ENCODE data around the gene CXCR1.

The CXCR1 gene

GRCh38 chr2:218186876-218187275 is 20.1 kb upstream of the CXCR1 start:
- H3K36me3 ChIP-seq = no peaks in the 10 kb centered on the region
- no peak overlapping the region for H3K27ac ChIP-seq
- H3K4me3 ChIP-seq (ENCODE audit: low read depth in 1 of 2, low read length in 1 of 2) = no peak overlapping the region
- no peak for TF ChIP-seq CTCF (IDR thresholded peaks at IDR 0.05)
- peaks cover 11 to 13% of the 10 kb centered on the region in 2 experiments for H3K4me1 ChIP-seq (ENCODE audit: control insufficient read depth in 1 of 2, insufficient read depth in 1 of 2, low read depth in 1 of 2, low read length in 1 of 2)
- no peaks in the 10 kb centered on the region for H3K9me3 ChIP-seq
- H3K27me3 ChIP-seq = no peaks in the 10 kb centered on the region

- Histone ChIP-seq H3K9me3 (no peaks in the 10 kb centered on the region), H3K4me1 (ENCODE audit: control insufficient read depth in 1 of 2, insufficient read depth in 1 of 2, low read depth in 1 of 2, low read length in 1 of 2) (peaks cover 10 to 11% of the 10 kb centered on the region in 2 experiments), H3K27ac (no peak overlapping the region), H3K4me3 (ENCODE audit: low read depth in 1 of 2, low read length in 1 of 2) (no peak overlapping the region), H3K27me3 (no peaks in the 10 kb centered on the region), H3K36me3 (no peaks in the 10 kb centered on the region)
- TF ChIP-seq CTCF (IDR thresholded peaks at IDR 0.05) = peak; percentile 96
Measured at GRCh38 chr2:218186355-218186766, 19.6 kb upstream of the CXCR1 start.

DNA sequence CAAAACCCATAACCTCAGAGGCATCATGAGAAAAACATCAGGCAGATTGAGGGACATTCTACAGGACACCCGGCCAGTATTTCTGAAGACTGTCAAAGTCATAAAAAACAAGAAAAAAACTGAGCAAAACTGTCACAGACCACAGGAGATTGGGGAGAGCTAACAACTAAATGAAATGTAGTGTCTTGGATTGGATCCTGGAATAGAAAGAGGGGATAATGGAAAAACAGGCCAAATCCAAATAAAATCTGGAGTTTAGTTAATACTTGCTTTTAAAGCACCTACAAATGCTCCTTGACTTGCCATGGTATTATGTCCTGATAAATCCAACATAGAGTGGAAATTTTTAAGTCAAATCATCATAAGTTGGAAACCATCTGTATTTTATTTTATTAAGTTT is 17.6 kb upstream of the CXCR1 start:
- Histone ChIP-seq H3K27ac (no peak overlapping the region), H3K36me3 (no peaks in the 10 kb centered on the region), H3K4me1 (ENCODE audit: control insufficient read depth in 1 of 2, insufficient read depth in 1 of 2, low read depth in 1 of 2, low read length in 1 of 2) (peaks cover 10 to 11% of the 10 kb centered on the region in 2 experiments), H3K9me3 (no peaks in the 10 kb centered on the region), H3K27me3 (no peaks in the 10 kb centered on the region), H3K4me3 (ENCODE audit: low read depth in 1 of 2, low read length in 1 of 2) (no peak overlapping the region)
- no peak for TF ChIP-seq CTCF (IDR thresholded peaks at IDR 0.05)

DNA sequence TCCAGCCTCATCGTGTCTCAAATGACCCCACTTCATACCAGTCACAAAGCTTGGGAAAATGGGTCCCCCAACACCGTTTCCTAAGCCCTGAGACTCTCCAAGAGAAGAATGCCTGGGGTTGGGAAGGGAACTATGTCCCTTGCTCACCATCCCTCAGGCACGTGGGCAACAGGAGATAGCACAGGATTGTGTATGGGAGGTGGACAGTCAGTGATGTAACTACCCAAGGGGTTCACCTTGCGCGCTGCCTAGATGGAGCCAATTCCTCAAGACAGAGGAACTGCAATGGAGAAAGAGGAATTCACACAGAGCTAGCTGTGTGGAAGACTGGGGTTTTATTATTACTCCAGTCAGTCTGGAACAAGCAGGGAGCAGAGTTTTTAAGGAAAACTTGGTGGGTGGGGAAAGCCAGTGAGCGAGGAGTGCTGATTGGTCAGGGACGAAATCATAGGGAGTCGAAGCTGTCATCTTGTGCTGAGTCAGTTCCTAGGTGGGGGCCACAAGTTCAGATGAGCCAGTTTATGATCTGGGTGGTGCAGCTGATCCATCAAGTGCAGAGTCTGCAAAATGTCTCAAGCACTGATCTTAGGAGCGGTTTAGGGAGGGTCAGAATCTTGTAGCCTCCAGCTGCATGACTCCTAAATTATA is 13.8 kb upstream of the CXCR1 start:
- no peaks in the 10 kb centered on the region for H3K36me3 ChIP-seq
- no peak overlapping the region for H3K27ac ChIP-seq
- TF ChIP-seq CTCF (IDR thresholded peaks at IDR 0.05) = no peak
- no peaks in the 10 kb centered on the region for H3K9me3 ChIP-seq
- no peaks in the 10 kb centered on the region for H3K4me1 ChIP-seq (ENCODE audit: control insufficient read depth in 1 of 2, insufficient read depth in 1 of 2, low read depth in 1 of 2, low read length in 1 of 2)
- no peak overlapping the region for H3K4me3 ChIP-seq (ENCODE audit: low read depth in 1 of 2, low read length in 1 of 2)
- H3K27me3 ChIP-seq = no peaks in the 10 kb centered on the region

GRCh38 chr2:218179782-218180181 is 13.0 kb upstream of the CXCR1 start:
- H3K4me3 ChIP-seq (ENCODE audit: low read depth in 1 of 2, low read length in 1 of 2) = no peak overlapping the region
- H3K4me1 ChIP-seq (ENCODE audit: control insufficient read depth in 1 of 2, insufficient read depth in 1 of 2, low read depth in 1 of 2, low read length in 1 of 2) = no peaks in the 10 kb centered on the region
- no peak overlapping the region for H3K27ac ChIP-seq
- no peak for TF ChIP-seq CTCF (IDR thresholded peaks at IDR 0.05)
- no peaks in the 10 kb centered on the region for H3K9me3 ChIP-seq
- H3K36me3 ChIP-seq = no peaks in the 10 kb centered on the region
- H3K27me3 ChIP-seq = no peaks in the 10 kb centered on the region
